PC-9 (cell line): ENCODE measurements around the gene BRD1. TPM values are rescaled to one million over a fixed set of nuclear protein-coding genes. Genes with fewer than 3 reads are reported as not detected.
A peak's percentile ranks its signal among the peaks of the same experiment; 100 is the strongest.

Experiments
- BruUV-seq: library from RNA; stranded (reverse); fragments of 400-500 nt; replicated peaks from 2 replicates; lab custom pipeline; 2021; lab: Mats Ljungman, UMichigan
- CTCF ChIA-PET: fragments of 300-600 bp; sonication (Branson Sonifier 250); formaldehyde crosslinking; loops from one replicate; lab custom pipeline; 2022; ENCODE audit warnings: antibody characterized with exemption; lab: Charles Lee
- POLR2A ChIA-PET: fragments of 300-600 bp; sonication (Branson Sonifier 250); formaldehyde crosslinking; loops from one replicate; lab custom pipeline; 2022; ENCODE audit warnings: antibody characterized with exemption; ENCODE audit not compliant: unreplicated experiment; lab: Charles Lee
- DNase-seq, 2 experiments: peaks; one replicate each; pipeline versions ENCODE4 v3.0.0 to v3.0.0-alpha.2; 2015 to 2022; ENCODE audit warnings: mixed read lengths in 1 of 2
- H2AFZ ChIP-seq: fragments of 200-600 bp; sonication (generic); 2 replicates; pipeline ENCODE4 v1.8.1; 2017; ENCODE audit warnings: antibody characterized with exemption
- H3F3A ChIP-seq: fragments of 200-600 bp; sonication (generic); 2 replicates; pipeline ENCODE4 v1.8.1; 2017; ENCODE audit warnings: antibody characterized with exemption, mild to moderate bottlenecking, low read depth; ENCODE audit not compliant: insufficient read depth
- H3K27ac ChIP-seq: fragments of 200-600 bp; sonication (generic); 2 replicates; pipeline ENCODE4 v1.6.1; 2016; ENCODE audit warnings: mixed run types
- H3K27me3 ChIP-seq: fragments of 200-600 bp; sonication (generic); 2 replicates; pipeline ENCODE4 v1.6.1; 2016; ENCODE audit warnings: low read depth, mixed run types; ENCODE audit not compliant: insufficient read depth
- H3K36me3 ChIP-seq: fragments of 200-600 bp; sonication (generic); 2 replicates; pipeline ENCODE4 v1.6.1; 2016; ENCODE audit warnings: low read depth, mixed run types
- H3K4me1 ChIP-seq: fragments of 200-600 bp; sonication (generic); replicated peaks from 2 replicates; pipeline ENCODE4 v1.6.1; 2016; ENCODE audit warnings: mixed run types; ENCODE audit not compliant: insufficient read depth
- H3K4me2 ChIP-seq: fragments of 200-600 bp; sonication (generic); 2 replicates; pipeline ENCODE4 v1.6.1; 2017; ENCODE audit warnings: mixed run types
- H3K4me3 ChIP-seq: fragments of 200-600 bp; sonication (generic); 2 replicates; pipeline ENCODE4 v1.6.1; 2016; ENCODE audit warnings: mixed run types
- H3K79me2 ChIP-seq: fragments of 200-600 bp; sonication (generic); 2 replicates; pipeline ENCODE4 v1.6.1; 2017; ENCODE audit warnings: low read depth, mixed run types
- H3K9me2 ChIP-seq: fragments of 200-600 bp; sonication (generic); 2 replicates; pipeline ENCODE4 v1.8.1; 2017; ENCODE audit warnings: mild to moderate bottlenecking; ENCODE audit not compliant: insufficient read depth
- H3K9me3 ChIP-seq: fragments of 200-600 bp; sonication (generic); 2 replicates; pipeline ENCODE4 v1.8.1; 2016; ENCODE audit warnings: low read depth; ENCODE audit not compliant: insufficient read depth
- H4K20me1 ChIP-seq: fragments of 200-600 bp; sonication (generic); 2 replicates; pipeline ENCODE4 v1.8.1; 2017; ENCODE audit not compliant: insufficient read depth
- CTCF ChIP-seq: fragments of 200-600 bp; sonication (generic); conservative IDR thresholded peaks from 2 replicates; pipeline ENCODE4 v1.6.1; 2017; ENCODE audit warnings: mixed run types, antibody characterized with exemption, mild to moderate bottlenecking, moderate library complexity
- EZH2 ChIP-seq: fragments of 200-600 bp; sonication (generic); IDR thresholded peaks from 2 replicates; pipeline ENCODE4 v1.8.0; 2017; ENCODE audit warnings: antibody characterized with exemption, low read depth
- intact Hi-C: fragments of 100-400 bp; cut with micrococcal nuclease; formaldehyde crosslinking; loops from one replicate; pipeline ENCODE4 v1.10.0; 2022; ENCODE audit not compliant: unreplicated experiment
- total RNA-seq: library from RNA; stranded (reverse); gene quantifications from 2 replicates; pipeline ENCODE4 v1.2.3, GENCODE V29; 2021

BRD1 gene
- total RNA-seq, 1 experiment from 2014 or later, result 28.5 TPM

DNA sequence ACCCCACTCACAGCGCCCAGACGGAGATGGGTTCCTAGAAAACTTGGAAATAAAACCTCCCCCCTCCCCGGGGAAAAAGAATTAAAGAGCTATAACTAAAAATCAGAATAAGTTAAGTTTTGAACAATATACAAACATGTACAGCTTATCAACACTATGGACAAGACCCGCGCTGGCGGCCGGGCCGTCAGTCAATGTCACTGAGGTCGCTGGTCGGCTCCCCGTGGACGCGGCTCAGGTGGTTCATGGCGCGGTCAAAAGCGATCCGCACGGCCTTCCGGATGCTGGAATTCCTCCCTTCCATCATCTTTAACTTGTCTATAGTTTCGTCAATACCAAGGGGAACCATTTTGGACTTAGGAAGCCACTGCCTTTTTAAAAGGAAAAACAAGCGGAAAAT is 53.6 kb downstream of the BRD1 start:
- Histone ChIP-seq H3K4me1 (no peaks in the 10 kb centered on the region), H3K9me3 (no peaks in the 10 kb centered on the region), H3F3A (peaks cover 11% of the 10 kb centered on the region; the same call in 1 of the 2 replicates), H3K9me2 (no peaks in the 10 kb centered on the region), H3K79me2 (no peaks in the 10 kb centered on the region), H2AFZ (no peak overlapping the region), H4K20me1 (peaks cover 36% of the 10 kb centered on the region), H3K27ac (no peak overlapping the region), H3K4me3 (no peak overlapping the region), H3K27me3 (no peaks in the 10 kb centered on the region), H3K4me2 (no peak overlapping the region), H3K36me3 (peaks cover 23% of the 10 kb centered on the region; the same call in 1 of the 2 replicates)
- no TSS peak for BruUV-seq
- intact Hi-C loops, result no loop called here
- DNase-seq, result no peak
- ChIA-PET CTCF (no interaction called here), POLR2A (no interaction called here)
- TF ChIP-seq EZH2 (no peak), CTCF (no peak)

DNA sequence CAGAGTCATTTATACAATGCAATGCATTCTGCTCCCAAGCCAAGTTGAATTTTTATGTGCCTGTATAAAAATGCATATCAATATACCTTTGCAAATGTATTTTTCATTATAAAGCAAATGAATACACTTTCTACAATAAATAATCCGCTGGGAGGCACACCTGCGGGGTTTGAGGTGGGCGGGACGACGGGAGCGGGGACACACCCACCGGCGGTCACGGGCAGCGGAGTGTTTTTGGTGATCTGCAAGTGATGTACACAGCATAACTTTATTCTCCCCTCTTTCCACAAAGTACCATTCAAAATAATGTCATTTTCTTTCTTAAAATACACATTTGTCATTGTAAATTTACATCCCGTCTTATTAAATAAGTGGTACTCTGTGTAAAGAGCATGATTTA is 54.1 kb downstream of the BRD1 start:
- no peak for TF ChIP-seq CTCF
- no peak for TF ChIP-seq EZH2
- H3K9me3 ChIP-seq, result no peaks in the 10 kb centered on the region
- no peaks in the 10 kb centered on the region for H3K4me1 ChIP-seq
- DNase-seq, result no peak
- H3K36me3 ChIP-seq, result peaks cover 23% of the 10 kb centered on the region; the same call in 1 of the 2 replicates
- H3K4me3 ChIP-seq, result no peak overlapping the region
- peaks cover 31% of the 10 kb centered on the region for H4K20me1 ChIP-seq
- ChIA-PET POLR2A (no interaction called here), CTCF (no interaction called here)
- no peaks in the 10 kb centered on the region for H3K27me3 ChIP-seq
- TSS peak; percentile 28 for BruUV-seq
- no peak overlapping the region for H2AFZ ChIP-seq
- no peaks in the 10 kb centered on the region for H3K9me2 ChIP-seq
- H3K79me2 ChIP-seq, result no peaks in the 10 kb centered on the region
- intact Hi-C loops, result no loop called here
- no peak overlapping the region for H3K27ac ChIP-seq
- peaks cover 11% of the 10 kb centered on the region; the same call in 1 of the 2 replicates for H3F3A ChIP-seq
- no peak overlapping the region for H3K4me2 ChIP-seq

- Histone ChIP-seq H3K27ac (no peak overlapping the region), H3K36me3 (peaks cover 23% of the 10 kb centered on the region; the same call in 1 of the 2 replicates), H3K4me3 (no peak overlapping the region), H3K9me2 (no peaks in the 10 kb centered on the region), H3K4me2 (no peak overlapping the region), H3K4me1 (no peaks in the 10 kb centered on the region), H3K9me3 (no peaks in the 10 kb centered on the region), H2AFZ (no peak overlapping the region), H3K27me3 (no peaks in the 10 kb centered on the region), H4K20me1 (peaks cover 24% of the 10 kb centered on the region), H3F3A (peaks cover 20% of the 10 kb centered on the region; the same call in 1 of the 2 replicates), H3K79me2 (no peaks in the 10 kb centered on the region)
- CTCF ChIA-PET, result no interaction called here
- no peak for DNase-seq
- intact Hi-C loops, result no loop called here
- POLR2A ChIA-PET, result no interaction called here
- no TSS peak for BruUV-seq
- TF ChIP-seq EZH2, result no peak
Observed at GRCh38 chr22:49772692-49773091, 55.0 kb downstream of the BRD1 start.
